Vagina (tissue), 2 donors: ENCODE measurements around the gene TF.

Experiments
- CTCF ChIP-seq, 3 experiments: fragments of 450-650 bp in 2 of 3; fragments of 200-600 bp in 1 of 3; sonication (generic) in 1 of 3; IDR thresholded peaks; one replicate each; pipeline ENCODE4 v1.5.1; 2017 to 2019; ENCODE audit warnings: antibody characterized with exemption in 3 of 3, mild to moderate bottlenecking in 2 of 3, moderate library complexity in 2 of 3
- POLR2A ChIP-seq, 2 donors: fragments of 450-650 bp; IDR thresholded peaks; one replicate each; pipeline ENCODE4 v1.6.1; 2017; ENCODE audit warnings: antibody characterized with exemption in 2 of 2, mild to moderate bottlenecking in 2 of 2, moderate library complexity in 2 of 2

GRCh38 chr3:133824961-133825485 is 78.8 kb downstream of the TF start:
- TF ChIP-seq POLR2A (IDR thresholded peaks at IDR 0.05) (no peak), CTCF (IDR thresholded peaks at IDR 0.05) (no peak)
